ENCODE measurements around the gene LMF1. TPM values are rescaled to one million over a fixed set of nuclear protein-coding genes. Genes with fewer than 3 reads are reported as not detected.

LMF1 gene
- total RNA-seq, 1 donor: 29.4 TPM

- TF ChIP-seq CTCF (IDR thresholded peaks at IDR 0.05; ENCODE audit: insufficient read depth, low read length): no peak
- no peak overlapping the region for H3K4me3 ChIP-seq (ENCODE audit: low read depth, low read length)
- DNase-seq (ENCODE audit: low read depth): no peak
Observed at GRCh38 chr16:977896-978295, 7.1 kb upstream of the LMF1 start.

- H3K4me3 ChIP-seq (ENCODE audit: low read depth, low read length): no peak overlapping the region
- TF ChIP-seq CTCF (IDR thresholded peaks at IDR 0.05; ENCODE audit: insufficient read depth, low read length): no peak
- no peak for DNase-seq (ENCODE audit: low read depth)
Observed at GRCh38 chr16:977081-977701, 6.4 kb upstream of the LMF1 start.

GRCh38 chr16:976389-976931, 5.7 kb upstream of the LMF1 start:
- no peak for TF ChIP-seq CTCF (IDR thresholded peaks at IDR 0.05; ENCODE audit: insufficient read depth, low read length)
- DNase-seq (ENCODE audit: low read depth): no peak
- H3K4me3 ChIP-seq (ENCODE audit: low read depth, low read length): no peak overlapping the region

GRCh38 chr16:975291-975690, 4.5 kb upstream of the LMF1 start:
- TF ChIP-seq CTCF (IDR thresholded peaks at IDR 0.05; ENCODE audit: insufficient read depth, low read length): no peak
- DNase-seq (ENCODE audit: low read depth): no peak
- no peak overlapping the region for H3K4me3 ChIP-seq (ENCODE audit: low read depth, low read length)

GRCh38 chr16:974611-975261, 4.0 kb upstream of the LMF1 start:
- TF ChIP-seq CTCF (IDR thresholded peaks at IDR 0.05; ENCODE audit: insufficient read depth, low read length): no peak
- no peak overlapping the region for H3K4me3 ChIP-seq (ENCODE audit: low read depth, low read length)
- DNase-seq (ENCODE audit: low read depth): no peak

- no peak for TF ChIP-seq CTCF (IDR thresholded peaks at IDR 0.05; ENCODE audit: insufficient read depth, low read length)
- no peak overlapping the region for H3K4me3 ChIP-seq (ENCODE audit: low read depth, low read length)
- DNase-seq (ENCODE audit: low read depth): no peak
Observed at GRCh38 chr16:974001-974601, 3.3 kb upstream of the LMF1 start.
